Testis (tissue), 2 donors: ENCODE measurements around the gene WDFY2.

ENCODE experiments used
- POLR2A ChIP-seq: fragments of 450-650 bp; IDR thresholded peaks from one replicate; pipeline ENCODE4 v1.6.1; 2017; ENCODE audit warnings: antibody characterized with exemption, mild to moderate bottlenecking, moderate library complexity
- TF ChIP-seq, protein P1 (sequence below), 3 experiments: fragments of 450-650 bp in 2 of 3; fragments of 200-600 bp in 1 of 3; sonication (generic) in 1 of 3; IDR thresholded peaks; one replicate each; pipeline ENCODE4 v1.5.1; 2016 to 2019; ENCODE audit warnings: antibody characterized with exemption in 3 of 3, mild to moderate bottlenecking in 2 of 3, moderate library complexity in 1 of 3

GRCh38 chr13:51668580-51669195 lies 84.4 kb downstream of the WDFY2 start:
- no peak for TF ChIP-seq POLR2A
- TF ChIP-seq, protein P1, sequence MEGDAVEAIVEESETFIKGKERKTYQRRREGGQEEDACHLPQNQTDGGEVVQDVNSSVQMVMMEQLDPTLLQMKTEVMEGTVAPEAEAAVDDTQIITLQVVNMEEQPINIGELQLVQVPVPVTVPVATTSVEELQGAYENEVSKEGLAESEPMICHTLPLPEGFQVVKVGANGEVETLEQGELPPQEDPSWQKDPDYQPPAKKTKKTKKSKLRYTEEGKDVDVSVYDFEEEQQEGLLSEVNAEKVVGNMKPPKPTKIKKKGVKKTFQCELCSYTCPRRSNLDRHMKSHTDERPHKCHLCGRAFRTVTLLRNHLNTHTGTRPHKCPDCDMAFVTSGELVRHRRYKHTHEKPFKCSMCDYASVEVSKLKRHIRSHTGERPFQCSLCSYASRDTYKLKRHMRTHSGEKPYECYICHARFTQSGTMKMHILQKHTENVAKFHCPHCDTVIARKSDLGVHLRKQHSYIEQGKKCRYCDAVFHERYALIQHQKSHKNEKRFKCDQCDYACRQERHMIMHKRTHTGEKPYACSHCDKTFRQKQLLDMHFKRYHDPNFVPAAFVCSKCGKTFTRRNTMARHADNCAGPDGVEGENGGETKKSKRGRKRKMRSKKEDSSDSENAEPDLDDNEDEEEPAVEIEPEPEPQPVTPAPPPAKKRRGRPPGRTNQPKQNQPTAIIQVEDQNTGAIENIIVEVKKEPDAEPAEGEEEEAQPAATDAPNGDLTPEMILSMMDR (IDR thresholded peaks at IDR 0.05): no peak
